ENCODE measurements around the gene CATSPERD. TPM values are rescaled to one million over a fixed set of nuclear protein-coding genes. Genes with fewer than 3 reads are reported as not detected.
"Not testable (repeated sequence)": the region's sequence is repeated elsewhere in the genome, so short reads cannot be mapped to it uniquely, and the experiment has no call there.

The CATSPERD gene
- total RNA-seq, 1 donor from 2014 or later = not detected

DNA sequence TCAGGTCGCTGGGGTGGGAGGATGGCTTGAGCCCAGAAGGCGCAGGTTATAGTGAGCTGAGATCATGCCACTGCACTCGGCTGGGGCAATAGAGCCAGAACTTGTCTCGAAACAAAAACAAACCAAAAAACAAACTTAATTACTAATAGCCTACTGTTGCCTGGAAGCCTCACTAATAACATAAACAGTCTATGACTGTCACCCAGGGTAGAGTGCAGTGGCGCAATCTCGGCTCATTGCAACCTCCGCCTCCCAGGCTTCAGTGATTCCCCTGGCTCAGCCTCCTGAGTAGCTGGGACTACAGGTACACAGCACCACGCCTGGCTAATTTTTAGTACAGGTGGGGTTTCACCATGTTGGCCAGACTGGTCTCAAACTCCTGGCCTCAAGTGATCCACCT lies 18.0 kb downstream of the CATSPERD start:
- Mint-ChIP-seq H3K9me3 (no peaks in the 10 kb centered on the region), H3K27me3 (ENCODE audit: low read depth) (peaks cover 8% of the 10 kb centered on the region), H3K4me1 (no peaks in the 10 kb centered on the region), H3K27ac (no peak overlapping the region), H3K4me3 (no peak overlapping the region), H3K36me3 (no peaks in the 10 kb centered on the region)
- TF ChIP-seq, protein P1, sequence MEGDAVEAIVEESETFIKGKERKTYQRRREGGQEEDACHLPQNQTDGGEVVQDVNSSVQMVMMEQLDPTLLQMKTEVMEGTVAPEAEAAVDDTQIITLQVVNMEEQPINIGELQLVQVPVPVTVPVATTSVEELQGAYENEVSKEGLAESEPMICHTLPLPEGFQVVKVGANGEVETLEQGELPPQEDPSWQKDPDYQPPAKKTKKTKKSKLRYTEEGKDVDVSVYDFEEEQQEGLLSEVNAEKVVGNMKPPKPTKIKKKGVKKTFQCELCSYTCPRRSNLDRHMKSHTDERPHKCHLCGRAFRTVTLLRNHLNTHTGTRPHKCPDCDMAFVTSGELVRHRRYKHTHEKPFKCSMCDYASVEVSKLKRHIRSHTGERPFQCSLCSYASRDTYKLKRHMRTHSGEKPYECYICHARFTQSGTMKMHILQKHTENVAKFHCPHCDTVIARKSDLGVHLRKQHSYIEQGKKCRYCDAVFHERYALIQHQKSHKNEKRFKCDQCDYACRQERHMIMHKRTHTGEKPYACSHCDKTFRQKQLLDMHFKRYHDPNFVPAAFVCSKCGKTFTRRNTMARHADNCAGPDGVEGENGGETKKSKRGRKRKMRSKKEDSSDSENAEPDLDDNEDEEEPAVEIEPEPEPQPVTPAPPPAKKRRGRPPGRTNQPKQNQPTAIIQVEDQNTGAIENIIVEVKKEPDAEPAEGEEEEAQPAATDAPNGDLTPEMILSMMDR (IDR thresholded peaks at IDR 0.05; ENCODE audit: unreplicated experiment) = no peak
- no peak for DNase-seq (ENCODE audit: low spot score in 2 of 2, unreplicated experiment in 2 of 2)

DNA sequence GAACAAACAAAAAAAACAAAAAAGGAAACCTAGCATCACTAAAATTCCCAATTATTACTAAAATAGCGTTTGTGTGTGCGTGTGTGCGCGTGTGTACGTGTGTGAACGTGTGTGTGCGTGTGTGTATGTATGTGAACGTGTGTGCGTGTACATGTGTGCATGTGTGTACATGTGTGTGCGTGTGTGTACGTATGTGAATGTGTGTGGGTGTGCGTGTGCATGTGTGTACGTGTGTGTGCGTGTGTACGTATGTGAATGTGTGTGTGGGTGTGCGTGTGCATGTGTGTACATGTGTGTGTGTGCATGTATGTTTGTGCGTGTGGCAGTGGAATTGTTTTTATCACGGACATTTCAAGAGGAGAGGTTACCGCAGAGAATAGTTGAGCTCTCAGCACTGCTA lies 21.6 kb downstream of the CATSPERD start:
- no peak overlapping the region for H3K27ac Mint-ChIP-seq
- no peak for DNase-seq (ENCODE audit: low spot score in 2 of 2, unreplicated experiment in 2 of 2)
- no peaks in the 10 kb centered on the region for H3K36me3 Mint-ChIP-seq
- H3K9me3 Mint-ChIP-seq = no peaks in the 10 kb centered on the region
- TF ChIP-seq, protein P1 (IDR thresholded peaks at IDR 0.05; ENCODE audit: unreplicated experiment) = no peak
- no peak overlapping the region for H3K4me3 Mint-ChIP-seq
- H3K27me3 Mint-ChIP-seq (ENCODE audit: low read depth) = peaks cover 11% of the 10 kb centered on the region
- H3K4me1 Mint-ChIP-seq = no peaks in the 10 kb centered on the region

DNA sequence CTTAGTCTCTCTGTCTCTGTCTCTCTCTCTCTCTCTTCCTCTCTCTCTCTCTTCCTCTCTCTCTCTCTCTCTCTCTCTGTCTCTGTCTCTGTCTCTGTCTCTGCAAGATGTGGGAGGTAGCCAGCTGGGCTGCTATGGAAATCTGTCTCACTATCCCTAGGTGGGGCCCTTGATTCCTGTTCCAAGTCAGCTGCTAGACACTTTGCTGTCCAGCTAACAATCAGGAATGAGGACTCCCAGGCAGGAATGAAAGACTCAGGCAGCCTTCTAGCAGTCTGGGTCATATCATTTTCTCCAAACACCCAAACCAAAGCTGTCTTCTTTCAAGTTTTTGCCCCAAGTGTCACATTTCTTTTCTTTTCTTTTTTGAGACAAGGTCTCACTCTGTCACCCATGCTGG lies 23.2 kb downstream of the CATSPERD start:
- TF ChIP-seq, protein P1 (IDR thresholded peaks at IDR 0.05; ENCODE audit: unreplicated experiment) = no peak
- Mint-ChIP-seq H3K36me3 (no peaks in the 10 kb centered on the region), H3K27me3 (ENCODE audit: low read depth) (peaks cover 11% of the 10 kb centered on the region), H3K4me1 (no peaks in the 10 kb centered on the region), H3K27ac (no peak overlapping the region), H3K4me3 (no peak overlapping the region), H3K9me3 (no peaks in the 10 kb centered on the region)
- no peak for DNase-seq (ENCODE audit: low spot score in 2 of 2, unreplicated experiment in 2 of 2)

DNA sequence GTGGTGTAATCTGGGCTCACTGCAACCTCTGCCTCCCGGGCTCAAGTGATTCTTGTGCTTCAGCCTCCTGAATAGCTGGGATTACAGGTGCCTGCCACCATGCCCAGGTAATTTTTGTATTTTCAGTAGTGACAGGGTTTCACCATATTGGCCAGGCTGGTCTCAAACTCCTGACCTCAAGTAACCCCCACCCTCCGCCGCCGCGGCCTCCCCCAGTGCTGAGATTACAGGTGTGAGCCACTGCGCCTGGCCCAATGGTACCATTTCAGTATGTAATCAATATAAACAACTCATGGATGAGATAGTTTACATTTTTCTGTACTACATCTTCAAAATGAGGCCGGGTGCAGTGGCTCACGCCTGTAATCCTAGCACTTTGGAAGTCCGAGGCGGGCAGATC lies 24.6 kb downstream of the CATSPERD start:
- H3K27me3 Mint-ChIP-seq (ENCODE audit: low read depth) = peaks cover 10% of the 10 kb centered on the region
- not testable (repeated sequence) for H3K9me3 Mint-ChIP-seq; H3K27ac Mint-ChIP-seq; H3K4me1 Mint-ChIP-seq; H3K4me3 Mint-ChIP-seq; H3K36me3 Mint-ChIP-seq; DNase-seq (ENCODE audit: low spot score in 2 of 2, unreplicated experiment in 2 of 2)

DNA sequence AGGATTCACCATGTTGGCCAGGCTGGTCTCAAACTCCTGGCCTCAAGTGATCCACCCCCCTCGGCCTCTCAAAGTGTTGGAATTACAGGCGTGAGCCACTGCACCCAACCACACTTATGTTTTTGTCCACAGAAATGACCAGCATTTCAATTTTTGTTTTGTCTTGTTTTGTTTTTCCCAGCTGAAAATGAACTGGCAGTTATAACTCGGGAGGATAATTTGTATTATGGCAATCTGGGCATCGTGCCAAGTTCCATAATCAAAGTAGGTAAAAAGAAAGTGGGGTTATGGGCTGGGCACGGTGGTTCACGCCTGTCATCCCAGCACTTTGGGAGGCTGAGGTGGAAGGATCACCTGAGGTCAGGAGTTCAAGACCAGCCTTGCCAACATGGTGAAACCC lies 28.5 kb downstream of the CATSPERD start:
- not testable (repeated sequence) for H3K27ac Mint-ChIP-seq; DNase-seq (ENCODE audit: low spot score in 2 of 2, unreplicated experiment in 2 of 2); H3K36me3 Mint-ChIP-seq; H3K9me3 Mint-ChIP-seq; H3K4me3 Mint-ChIP-seq; H3K4me1 Mint-ChIP-seq; H3K27me3 Mint-ChIP-seq (ENCODE audit: low read depth)

DNA sequence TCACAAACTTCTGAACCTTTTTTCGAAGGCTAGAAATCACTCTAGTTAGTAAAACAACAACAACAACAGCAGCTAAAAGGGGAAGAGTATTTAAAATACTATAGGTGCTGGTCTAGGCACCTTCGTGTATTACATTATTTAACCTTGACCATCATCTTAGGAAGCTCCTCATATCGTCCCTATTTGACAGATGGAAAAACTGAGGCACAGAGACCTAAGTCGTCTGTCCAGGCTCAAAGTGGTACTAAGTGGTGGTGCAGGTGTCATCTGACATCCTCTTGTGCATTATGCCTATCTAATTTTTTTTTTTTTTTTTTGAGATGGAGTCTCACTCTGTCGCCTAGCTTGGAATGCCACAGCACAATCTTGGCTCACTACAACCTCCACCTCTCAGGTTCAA lies 29.1 kb downstream of the CATSPERD start:
- H3K4me3 Mint-ChIP-seq = no peak overlapping the region
- no peaks in the 10 kb centered on the region for H3K9me3 Mint-ChIP-seq
- DNase-seq (ENCODE audit: low spot score in 2 of 2, unreplicated experiment in 2 of 2) = no peak
- peaks cover 10% of the 10 kb centered on the region for H3K27me3 Mint-ChIP-seq (ENCODE audit: low read depth)
- H3K36me3 Mint-ChIP-seq = no peaks in the 10 kb centered on the region
- peaks cover 2% of the 10 kb centered on the region for H3K4me1 Mint-ChIP-seq
- TF ChIP-seq, protein P1 (IDR thresholded peaks at IDR 0.05; ENCODE audit: unreplicated experiment) = no peak
- H3K27ac Mint-ChIP-seq = no peak overlapping the region

DNA sequence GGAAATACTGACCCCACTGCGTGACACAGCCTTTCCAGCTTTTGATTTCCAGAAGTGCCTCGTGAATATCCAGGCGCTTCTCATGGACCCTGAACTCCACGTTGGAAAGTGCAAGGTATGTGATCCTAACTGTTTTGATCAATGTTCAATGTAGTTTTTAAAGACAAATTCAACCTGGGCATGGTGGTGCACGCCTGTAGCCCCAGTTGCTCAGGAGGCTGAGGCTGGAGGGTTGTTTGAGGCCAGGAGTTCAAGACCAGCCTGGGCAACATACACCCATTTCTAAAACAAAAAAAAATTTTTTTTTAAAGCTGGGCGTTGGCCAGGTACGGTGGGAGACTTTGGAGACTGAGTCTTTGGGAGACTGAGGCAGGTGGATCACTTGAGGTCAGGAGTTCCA lies 31.3 kb downstream of the CATSPERD start:
- H3K4me3 Mint-ChIP-seq = no peak overlapping the region
- H3K27ac Mint-ChIP-seq = no peak overlapping the region
- H3K4me1 Mint-ChIP-seq = peaks cover 2% of the 10 kb centered on the region
- peaks cover 7% of the 10 kb centered on the region for H3K27me3 Mint-ChIP-seq (ENCODE audit: low read depth)
- no peaks in the 10 kb centered on the region for H3K36me3 Mint-ChIP-seq
- TF ChIP-seq, protein P1 (IDR thresholded peaks at IDR 0.05; ENCODE audit: unreplicated experiment) = no peak
- DNase-seq (ENCODE audit: low spot score in 2 of 2, unreplicated experiment in 2 of 2) = no peak
- no peaks in the 10 kb centered on the region for H3K9me3 Mint-ChIP-seq
